Sigmoid colon (tissue), 7 donors: ENCODE results near the gene NMUR1. TPM values are rescaled to one million over a fixed set of nuclear protein-coding genes. Genes with fewer than 3 reads are reported as not detected.

Source experiments
- DNase-seq: peaks from one replicate; pipeline ENCODE4 v3.0.0-alpha.2; 2019
- H3K27ac ChIP-seq, 4 donors: fragments of 200-600 bp; sonication (generic); one replicate each; pipeline ENCODE4 v1.5.1; 2016 to 2019; ENCODE audit warnings: mild to moderate bottlenecking in 1 of 4
- H3K27me3 ChIP-seq, 3 donors: fragments of 200-600 bp; sonication (generic); one replicate each; pipeline ENCODE4 v1.5.1; 2019; ENCODE audit warnings: mild to moderate bottlenecking in 1 of 3
- H3K36me3 ChIP-seq, 4 donors: fragments of 200-600 bp; sonication (generic); one replicate each; pipeline ENCODE4 v1.5.1; 2016 to 2019
- H3K4me1 ChIP-seq, 4 donors: fragments of 200-600 bp; sonication (generic); one replicate each; pipeline ENCODE4 v1.5.1; 2017 to 2019
- H3K4me3 ChIP-seq, 4 donors: fragments of 200-600 bp; sonication (generic); one replicate each; pipeline ENCODE4 v1.5.1; 2017 to 2019; ENCODE audit warnings: mild to moderate bottlenecking in 2 of 4, moderate library complexity in 1 of 4
- H3K9me3 ChIP-seq, 4 donors: fragments of 200-600 bp in 3 of 4; sonication (generic) in 3 of 4; one replicate each; pipeline versions ENCODE4 v1.5.1 to v1.6.1; 2013 to 2019
- CTCF ChIP-seq, 4 experiments: fragments of 450-650 bp in 3 of 4; fragments of 200-600 bp in 1 of 4; IDR thresholded peaks; one replicate each; pipeline ENCODE4 v1.5.1; 2016 to 2019; ENCODE audit warnings: antibody characterized with exemption in 4 of 4, mild to moderate bottlenecking in 3 of 4, moderate library complexity in 2 of 4
- EP300 ChIP-seq, 4 donors: sonication (generic); formaldehyde crosslinking; IDR thresholded peaks; one replicate each; pipeline ENCODE4 v1.6.1; 2017; ENCODE audit warnings: antibody characterized with exemption in 4 of 4
- POLR2A ChIP-seq, 2 donors: fragments of 450-650 bp; IDR thresholded peaks; one replicate each; pipeline ENCODE4 v1.6.1; 2016; ENCODE audit warnings: antibody characterized with exemption in 2 of 2, mild to moderate bottlenecking in 2 of 2, moderate library complexity in 2 of 2
- POLR2AphosphoS5 ChIP-seq, 4 donors: sonication (generic); formaldehyde crosslinking; IDR thresholded peaks; one replicate each; pipeline ENCODE4 v1.6.1; 2017; ENCODE audit warnings: antibody characterized with exemption in 4 of 4
- WGBS, 2 donors: extraction: QIAGEN DNeasy Blood & Tissue Kit; methylation state at CpG; one replicate each; pipeline ENCODE4 v1.1.7; 2013; 5-methylcytosine and 5-hydroxymethylcytosine counted together
- intact Hi-C: fragments of 100-400 bp; cut with DNase I; formaldehyde crosslinking; loops from one replicate; pipeline ENCODE4 v1.15.1; 2023
- polyA plus RNA-seq, 3 donors: library from polyadenylated mRNA; stranded (reverse); fragments of 200-250 nt; gene quantifications; one replicate each; pipeline ENCODE4 v1.2.3, GENCODE V29; 2013
- total RNA-seq, 4 donors: library from RNA; depleted of rRNA; stranded (reverse); fragments of >200 nt; gene quantifications; one replicate each; pipeline ENCODE4 v1.1.0, GENCODE V29; 2016
- donor health status: healthy with polysubstance abuse.
- donor health status: Bipolar disorder and iron deficiency.
- donor health status: healthy.

NMUR1 gene
- total and polyA plus RNA-seq, 7 donors, result 0.14 to 0.36 (median 0.23) TPM; not detected in 2

- TF ChIP-seq EP300 (IDR thresholded peaks at IDR 0.05) (no peak), POLR2AphosphoS5 (IDR thresholded peaks at IDR 0.05) (no peak), CTCF (IDR thresholded peaks at IDR 0.05) (no peak), POLR2A (IDR thresholded peaks at IDR 0.05) (no peak)
- peak; percentile 30 for DNase-seq
- WGBS, 2 donors, result 94 to 95% methylated on average over 4 of the region's 4 CpGs
- H3K27me3 ChIP-seq, result no peaks in the 10 kb centered on the region
- no peaks in the 10 kb centered on the region for H3K9me3 ChIP-seq
- peaks cover 0 to 9% (median 2%) of the 10 kb centered on the region in 4 donors for H3K4me1 ChIP-seq
- no peak overlapping the region for H3K27ac ChIP-seq
- H3K36me3 ChIP-seq, result no peaks in the 10 kb centered on the region
- no peak overlapping the region for H3K4me3 ChIP-seq
- intact Hi-C loops, result loop anchor here (2.0 to 5.0 kb wide), 2 partner anchors 42 to 89 kb away; no protein-coding TSS in a partner anchor
Measured at GRCh38 chr2:231515603-231516002, 14.6 kb downstream of the NMUR1 start.

GRCh38 chr2:231514951-231515297 lies 15.3 kb downstream of the NMUR1 start:
- TF ChIP-seq EP300 (IDR thresholded peaks at IDR 0.05) (no peak), POLR2A (IDR thresholded peaks at IDR 0.05) (no peak), CTCF (IDR thresholded peaks at IDR 0.05) (no peak), POLR2AphosphoS5 (IDR thresholded peaks at IDR 0.05) (no peak)
- H3K9me3 ChIP-seq, result no peaks in the 10 kb centered on the region

GRCh38 chr2:231514225-231514950 lies 15.9 kb downstream of the NMUR1 start:
- WGBS, 2 donors, result 2 to 4% methylated on average over 87 of the region's 87 CpGs
- TF ChIP-seq POLR2A (IDR thresholded peaks at IDR 0.05) (peak; percentile 76 to 79), EP300 (IDR thresholded peaks at IDR 0.05) (peak in 1 of 4 donors; percentile 23), POLR2AphosphoS5 (IDR thresholded peaks at IDR 0.05) (peak; percentile 89 to 95 (median 93)), CTCF (IDR thresholded peaks at IDR 0.05) (no peak)
- DNase-seq, result peak; percentile 99
- Histone ChIP-seq H3K4me1 (peaks cover 0 to 9% (median 2%) of the 10 kb centered on the region in 4 donors), H3K9me3 (no peaks in the 10 kb centered on the region), H3K36me3 (no peaks in the 10 kb centered on the region), H3K4me3 (peak overlapping the region; percentile 60 to 81 (median 73)), H3K27ac (peak overlapping the region; percentile 82 to 89 (median 87)), H3K27me3 (no peaks in the 10 kb centered on the region)
- intact Hi-C loops, result loop anchor here (1.0 to 2.0 kb wide), 3 partner anchors 50 to 197 kb away; partner anchors contain the start of gene NCL

More at GRCh38 chr2:231514951-231515297, 15.3 kb downstream of the NMUR1 start:
- H3K4me1 ChIP-seq, result peaks cover 0 to 9% (median 2%) of the 10 kb centered on the region in 4 donors
- no peak for DNase-seq
- H3K27me3 ChIP-seq, result no peaks in the 10 kb centered on the region
- 46 to 56% methylated on average over 7 of the region's 7 CpGs for WGBS, 2 donors
- no peaks in the 10 kb centered on the region for H3K36me3 ChIP-seq
- intact Hi-C loops, result loop anchor here (1.0 to 5.0 kb wide), 4 partner anchors 42 to 196 kb away; partner anchors contain the start of gene NCL
- H3K4me3 ChIP-seq, result peak overlapping the region; percentile 60 to 81 (median 73)
- H3K27ac ChIP-seq, result peak overlapping the region; percentile 82 to 89 (median 87)

GRCh38 chr2:231513746-231514224 lies 16.5 kb downstream of the NMUR1 start:
- WGBS, 2 donors, result 17 to 25% methylated on average over 7 of the region's 7 CpGs
- no peak for TF ChIP-seq POLR2A (IDR thresholded peaks at IDR 0.05)
- no peak for TF ChIP-seq EP300 (IDR thresholded peaks at IDR 0.05)
- no peak for TF ChIP-seq POLR2AphosphoS5 (IDR thresholded peaks at IDR 0.05)
- no peak for TF ChIP-seq CTCF (IDR thresholded peaks at IDR 0.05)
- Histone ChIP-seq H3K36me3 (no peaks in the 10 kb centered on the region), H3K27ac (peak overlapping the region; percentile 82 to 89 (median 87)), H3K4me3 (peak overlapping the region; percentile 60 to 81 (median 73)), H3K27me3 (no peaks in the 10 kb centered on the region), H3K9me3 (no peaks in the 10 kb centered on the region), H3K4me1 (peaks cover 0 to 9% (median 2%) of the 10 kb centered on the region in 4 donors)
- no peak for DNase-seq
- intact Hi-C loops, result loop anchor here (1.0 to 2.0 kb wide), 3 partner anchors 49 to 198 kb away; partner anchors contain the start of gene NCL
